WTC11 (cell line): ENCODE measurements around the gene PIWIL4. TPM values are rescaled to one million over a fixed set of nuclear protein-coding genes. Genes with fewer than 3 reads are reported as not detected.

Experiments
- ATAC-seq: fragments of 200-7000 bp; cut with Tn5 transposase; 2 replicates; pipeline ENCODE4 v1.10.0; 2021; ENCODE audit warnings: mild to moderate bottlenecking, moderate library complexity
- CTCF ChIA-PET: fragments of 300-600 bp; sonication (Branson Sonifier 250); formaldehyde crosslinking; loops from one replicate; lab custom pipeline; 2021; ENCODE audit warnings: antibody characterized with exemption; lab: Charles Lee
- POLR2A ChIA-PET: fragments of 350-600 bp; sonication (Branson Sonifier 250); formaldehyde crosslinking; loops from one replicate; lab custom pipeline; 2021; ENCODE audit warnings: antibody characterized with exemption; lab: Charles Lee
- DNase-seq: peaks from one replicate; pipeline ENCODE4 v3.0.0; 2021; ENCODE audit warnings: low spot score
- H3K27ac Mint-ChIP-seq: 2 replicates; pipeline ENCODE4 v1.8.0; 2021; ENCODE audit warnings: mixed read lengths
- H3K27me3 Mint-ChIP-seq: 2 replicates; pipeline ENCODE4 v1.8.0; 2021; ENCODE audit warnings: low read depth, mild to moderate bottlenecking, moderate library complexity, mixed read lengths
- H3K36me3 Mint-ChIP-seq: 2 replicates; pipeline ENCODE4 v1.8.0; 2021; ENCODE audit warnings: mixed read lengths
- H3K4me1 Mint-ChIP-seq: 2 replicates; pipeline ENCODE4 v1.8.0; 2022; ENCODE audit warnings: mixed read lengths
- H3K4me3 Mint-ChIP-seq: 2 replicates; pipeline ENCODE4 v1.8.0; 2021; ENCODE audit warnings: mild to moderate bottlenecking, moderate library complexity, mixed read lengths
- H3K9me3 Mint-ChIP-seq: 2 replicates; pipeline ENCODE4 v1.8.0; 2021; ENCODE audit warnings: mixed read lengths
- AFF4 ChIP-seq: sonication (generic); formaldehyde crosslinking; IDR thresholded peaks from 2 replicates; pipeline ENCODE4 v1.8.1; 2023; ENCODE audit warnings: mild to moderate bottlenecking, missing genetic modification reagents, borderline replicate concordance
- AR ChIP-seq: fragments of 250-450 bp; sonication (Bioruptor Pico); IDR thresholded peaks from 2 replicates; pipeline ENCODE4 v1.9.0; 2021; ENCODE audit warnings: mild to moderate bottlenecking
- EMX1 ChIP-seq: fragments of 250-450 bp; sonication (Bioruptor Pico); IDR thresholded peaks from 2 replicates; pipeline ENCODE4 v1.8.0; 2021; ENCODE audit warnings: mild to moderate bottlenecking
- PRRX2 ChIP-seq: fragments of 250-450 bp; sonication (Bioruptor Pico); IDR thresholded peaks from 2 replicates; pipeline ENCODE4 v1.8.0; 2021; ENCODE audit warnings: mild to moderate bottlenecking
- TP53 ChIP-seq: sonication (generic); formaldehyde crosslinking; IDR thresholded peaks from 2 replicates; pipeline ENCODE4 v1.8.1; 2023; ENCODE audit warnings: mild to moderate bottlenecking, missing genetic modification reagents
- ZNF121 ChIP-seq: sonication (generic); formaldehyde crosslinking; IDR thresholded peaks from 2 replicates; pipeline ENCODE4 v1.8.0; 2023; ENCODE audit warnings: missing genetic modification reagents
- ZNF263 ChIP-seq: sonication (generic); formaldehyde crosslinking; IDR thresholded peaks from 2 replicates; pipeline ENCODE4 v1.8.1; 2022; ENCODE audit warnings: low read depth, mild to moderate bottlenecking, moderate library complexity, missing genetic modification reagents
- total RNA-seq: library from RNA; stranded (reverse); gene quantifications from 3 replicates; pipeline ENCODE4 v1.2.3, GENCODE V29; 2021
- TF ChIP-seq, protein P1 (sequence below): sonication (generic); formaldehyde crosslinking; IDR thresholded peaks from 2 replicates; pipeline ENCODE4 v1.8.1; 2023; ENCODE audit warnings: mild to moderate bottlenecking, missing genetic modification reagents, moderate library complexity
- TF ChIP-seq, protein P2 (sequence below): fragments of 250-450 bp; sonication (Bioruptor Pico); IDR thresholded peaks from 2 replicates; pipeline ENCODE4 v1.9.0; 2021; ENCODE audit warnings: mild to moderate bottlenecking

The PIWIL4 gene
- total RNA-seq, 1 experiment from 2014 or later, result 0.33 TPM

DNA sequence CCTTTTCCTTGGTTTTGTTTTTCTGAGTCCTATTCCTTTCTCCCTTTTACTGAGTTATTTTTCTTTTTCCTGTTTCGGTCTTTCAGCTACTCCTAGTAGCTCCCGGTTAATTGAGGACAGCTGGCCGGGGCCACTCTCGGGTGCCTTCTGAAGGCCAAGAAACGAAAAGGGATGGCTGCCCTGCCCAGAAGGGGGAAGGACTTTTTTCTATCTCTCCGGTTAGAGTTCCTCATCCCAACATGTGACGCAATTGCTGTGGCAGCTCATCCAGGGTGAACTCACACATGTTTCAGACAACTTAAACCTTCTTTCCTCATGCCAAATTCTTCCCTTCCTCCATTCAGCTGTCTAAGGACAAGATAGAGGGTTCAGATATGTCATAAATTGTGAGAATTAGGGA, 83.6 kb downstream of the PIWIL4 start:
- Mint-ChIP-seq H3K4me3 (peak overlapping the region; percentile 84), H3K27me3 (no peaks in the 10 kb centered on the region), H3K9me3 (no peaks in the 10 kb centered on the region), H3K4me1 (peaks cover 93% of the 10 kb centered on the region), H3K27ac (peak overlapping the region; percentile 98), H3K36me3 (peaks cover 73% of the 10 kb centered on the region)
- DNase-seq (no peak), ATAC-seq (no peak)
- POLR2A ChIA-PET, result no interaction called here
- CTCF ChIA-PET, result no interaction called here
- no peak for TF ChIP-seq AFF4 (CRISPR knock-in tag)
- TF ChIP-seq, protein P1, sequence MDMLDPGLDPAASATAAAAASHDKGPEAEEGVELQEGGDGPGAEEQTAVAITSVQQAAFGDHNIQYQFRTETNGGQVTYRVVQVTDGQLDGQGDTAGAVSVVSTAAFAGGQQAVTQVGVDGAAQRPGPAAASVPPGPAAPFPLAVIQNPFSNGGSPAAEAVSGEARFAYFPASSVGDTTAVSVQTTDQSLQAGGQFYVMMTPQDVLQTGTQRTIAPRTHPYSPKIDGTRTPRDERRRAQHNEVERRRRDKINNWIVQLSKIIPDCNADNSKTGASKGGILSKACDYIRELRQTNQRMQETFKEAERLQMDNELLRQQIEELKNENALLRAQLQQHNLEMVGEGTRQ (CRISPR knock-in tag), result peak; percentile 32; the same call in 1 of the 2 replicates
- TF ChIP-seq PRRX2 (CRISPR knock-in tag), result no peak
- no peak for TF ChIP-seq ZNF263

DNA sequence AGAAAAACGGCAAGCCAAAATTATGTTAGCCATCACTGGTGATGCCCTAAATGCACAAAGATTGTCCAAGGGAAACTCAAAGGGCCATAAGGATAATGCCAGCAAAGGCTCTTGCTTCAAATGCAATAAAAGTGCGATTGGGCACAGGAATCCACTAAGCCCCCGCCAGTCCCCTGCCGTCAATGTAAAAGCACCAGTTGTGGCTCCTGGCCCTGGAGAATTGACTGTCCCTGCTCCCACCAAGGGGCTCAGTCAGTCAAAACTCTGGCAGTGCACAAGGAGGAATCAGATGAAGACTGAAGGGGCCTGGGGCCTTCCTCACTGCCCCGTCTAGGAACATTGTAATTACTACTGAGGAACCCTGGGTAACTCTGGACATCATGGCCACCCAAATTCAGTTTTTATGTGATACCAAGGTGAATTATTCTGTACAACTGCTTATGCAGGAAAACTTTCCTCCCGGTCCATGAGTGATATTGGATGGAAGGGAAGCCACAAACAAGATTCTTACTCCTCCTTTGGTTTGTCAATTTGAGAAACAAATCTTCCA, 85.6 kb downstream of the PIWIL4 start:
- H3K4me3 Mint-ChIP-seq, result peak overlapping the region; percentile 84
- H3K4me1 Mint-ChIP-seq, result peaks cover 93% of the 10 kb centered on the region
- H3K27me3 Mint-ChIP-seq, result no peaks in the 10 kb centered on the region
- peaks cover 73% of the 10 kb centered on the region for H3K36me3 Mint-ChIP-seq
- no peak for ATAC-seq
- POLR2A ChIA-PET, result no interaction called here
- H3K9me3 Mint-ChIP-seq, result no peaks in the 10 kb centered on the region
- no peak for DNase-seq
- peak overlapping the region; percentile 98 for H3K27ac Mint-ChIP-seq
- CTCF ChIA-PET, result interaction anchor here (4.4 kb wide), 1 partner anchor 30 kb away, joined by 29 read pairs; no protein-coding TSS in a partner anchor
- TF ChIP-seq, protein P1 (CRISPR knock-in tag), result no peak
- peak; percentile 11; the same call in 1 of the 2 replicates for TF ChIP-seq AR (CRISPR knock-in tag)
- TF ChIP-seq ZNF121 (CRISPR knock-in tag), result peak; percentile 65
- TF ChIP-seq PRRX2 (CRISPR knock-in tag), result 0 out of 2 replicates have a peak, but pooled peaks have one; percentile 4
- TF ChIP-seq, protein P2, sequence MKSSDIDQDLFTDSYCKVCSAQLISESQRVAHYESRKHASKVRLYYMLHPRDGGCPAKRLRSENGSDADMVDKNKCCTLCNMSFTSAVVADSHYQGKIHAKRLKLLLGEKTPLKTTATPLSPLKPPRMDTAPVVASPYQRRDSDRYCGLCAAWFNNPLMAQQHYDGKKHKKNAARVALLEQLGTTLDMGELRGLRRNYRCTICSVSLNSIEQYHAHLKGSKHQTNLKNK (CRISPR knock-in tag), result no peak
- TF ChIP-seq TP53, result no peak

GRCh38 chr11:94653561-94653960, 86.4 kb downstream of the PIWIL4 start:
- DNase-seq (no peak), ATAC-seq (no peak)
- ChIA-PET POLR2A (no interaction called here), CTCF (interaction anchor here (4.4 kb wide), 1 partner anchor 30 kb away, joined by 29 read pairs; no protein-coding TSS in a partner anchor)
- H3K36me3 Mint-ChIP-seq, result peaks cover 76% of the 10 kb centered on the region
- H3K27ac Mint-ChIP-seq, result peak overlapping the region; percentile 75
- H3K4me3 Mint-ChIP-seq, result peak overlapping the region; percentile 84
- no peaks in the 10 kb centered on the region for H3K27me3 Mint-ChIP-seq
- TF ChIP-seq PRRX2 (CRISPR knock-in tag) (0 out of 2 replicates have a peak, but pooled peaks have one; percentile 1), EMX1 (CRISPR knock-in tag) (no peak)
- no peaks in the 10 kb centered on the region for H3K9me3 Mint-ChIP-seq
- peaks cover 93% of the 10 kb centered on the region for H3K4me1 Mint-ChIP-seq
